GM19240 (cell line): ENCODE measurements around the gene ING3.

Experiments used
- DNase-seq: peaks from one replicate; pipeline ENCODE4 v3.0.0; 2011; ENCODE audit warnings: low spot score; ENCODE audit not compliant: insufficient read length

Gene ING3

DNA sequence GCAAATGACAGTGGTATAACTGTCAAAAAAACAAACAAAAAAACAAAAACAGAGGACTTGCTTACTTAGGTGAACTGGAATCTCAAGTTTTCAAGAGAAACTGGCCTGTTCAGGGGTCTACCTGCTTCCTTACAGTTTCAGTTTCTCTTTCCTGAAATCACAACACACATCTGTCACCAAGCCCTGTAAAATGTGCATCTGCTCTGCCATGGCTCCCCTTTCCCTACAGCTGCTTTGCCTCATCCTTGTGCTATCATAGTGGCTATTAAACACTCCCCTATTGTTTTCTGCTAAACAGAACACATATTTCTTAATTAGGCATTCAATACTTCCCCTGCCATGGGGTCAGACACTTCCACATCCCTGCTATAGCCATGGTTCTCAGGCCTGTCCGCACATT, 75.6 kb downstream of the ING3 start:
- DNase-seq = no peak

DNA sequence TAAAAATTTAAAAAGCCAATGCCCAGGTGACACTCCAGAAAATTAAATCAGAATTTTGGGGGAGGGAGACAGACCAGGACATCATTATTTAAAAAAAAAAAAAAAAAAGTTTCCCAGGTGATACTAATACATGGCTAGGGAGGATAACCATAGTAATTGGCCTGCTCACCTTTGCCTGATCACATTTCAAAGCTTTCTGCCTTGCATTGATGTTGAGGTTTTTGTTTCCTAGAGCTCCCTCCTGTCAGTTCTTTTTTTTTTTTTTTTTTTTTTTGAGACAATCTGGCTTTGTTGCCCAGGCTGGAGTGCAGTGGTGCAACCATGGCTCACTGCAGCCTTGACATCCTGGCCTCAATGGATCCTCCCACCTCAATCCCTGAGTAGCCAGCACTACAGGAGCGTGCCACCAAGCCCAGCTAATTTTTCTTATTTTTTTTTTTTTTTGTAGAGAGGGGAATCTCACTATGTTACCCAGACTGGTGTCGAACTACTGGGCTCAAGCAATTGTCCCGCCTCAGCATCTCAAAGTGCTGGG, 76.1 kb downstream of the ING3 start:
- DNase-seq = no peak
